ENCODE measurements around the gene RAD51B. TPM values are rescaled to one million over a fixed set of nuclear protein-coding genes. Genes with fewer than 3 reads are reported as not detected.

RAD51B gene
- total RNA-seq, 1 experiment from 2014 or later = 20.0 TPM

DNA sequence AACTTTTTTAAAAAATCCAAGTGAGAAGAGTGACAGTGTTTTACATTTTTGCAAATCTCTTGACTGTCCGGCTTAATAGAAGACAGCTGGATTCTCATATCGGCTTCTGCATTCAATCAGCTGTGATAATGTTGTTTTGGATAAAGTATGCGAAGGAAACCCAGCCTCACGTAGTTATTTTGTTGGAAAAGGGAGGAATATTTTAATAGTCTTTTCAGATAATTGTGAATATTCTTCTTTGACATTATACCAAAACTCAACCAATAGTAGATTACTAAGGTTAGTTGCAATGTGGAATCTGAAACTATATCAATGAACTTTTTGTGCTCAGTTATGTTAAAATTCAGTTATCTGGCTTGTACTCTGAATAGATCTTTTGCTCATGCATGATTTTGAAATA is 696.8 kb downstream of the RAD51B start:
- Histone ChIP-seq H3K4me3 (replicated peaks in 1 of 2; ENCODE audit: low read depth in 1 of 2, low read length in 2 of 2) (no peak overlapping the region), H3K4me1 (ENCODE audit: control insufficient read depth in 1 of 2, insufficient read depth in 2 of 2, low read length in 2 of 2) (peaks cover 47 to 59% of the 10 kb centered on the region in 2 experiments), H3K27me3 (ENCODE audit: insufficient read depth, low read length) (no peaks in the 10 kb centered on the region), H3K9me2 (ENCODE audit: insufficient read depth) (no peaks in the 10 kb centered on the region), H3K9ac (ENCODE audit: low read length) (no peak overlapping the region), H2AFZ (ENCODE audit: low read depth, low read length, poor library complexity, severe bottlenecking) (no peak overlapping the region), H3K36me3 (ENCODE audit: control insufficient read depth in 1 of 2, insufficient read depth in 2 of 2, low read length in 2 of 2) (no peaks in the 10 kb centered on the region), H3K4me2 (ENCODE audit: low read length) (no peak overlapping the region), H4K20me1 (ENCODE audit: insufficient read depth) (no peaks in the 10 kb centered on the region), H3K27ac (ENCODE audit: low read depth, low read length) (no peak overlapping the region), H3K79me2 (ENCODE audit: insufficient read depth, low read length) (no peaks in the 10 kb centered on the region), H3K9me3 (ENCODE audit: control insufficient read depth in 1 of 2, insufficient read depth in 1 of 2, low read depth in 1 of 2, low read length in 2 of 2) (no peaks in the 10 kb centered on the region)
- DNase-seq (ENCODE audit: low read depth, low spot score) (no peak), ATAC-seq (no peak)
- ChIA-PET RAD21 (ENCODE audit: low non-redundant PET in 1 of 2, low total read pairs in 2 of 2, uncharacterized antibody in 2 of 2, unreplicated experiment in 2 of 2) (no interaction called here), CTCF (no interaction called here), POLR2A (no interaction called here)
- TF ChIP-seq ELF1 (IDR thresholded peaks at IDR 0.05; ENCODE audit: borderline replicate concordance, low read depth) (no peak), ZNF274 (IDR thresholded peaks at IDR 0.05; ENCODE audit: low read depth, low read length) (no peak), CTCF (IDR thresholded peaks at IDR 0.05 in 2 of 3, conservative IDR thresholded peaks at IDR 0.05 in 1 of 3; ENCODE audit: borderline replicate concordance in 1 of 3, insufficient read depth in 1 of 3, low read depth in 2 of 3, low read length in 2 of 3) (no peak), TCF7L2 (IDR thresholded peaks at IDR 0.05; ENCODE audit: borderline replicate concordance, extremely low read depth, insufficient read depth, insufficient read length) (no peak), FOSL1 (IDR thresholded peaks at IDR 0.05; ENCODE audit: low read depth) (no peak), JUND (IDR thresholded peaks at IDR 0.05) (no peak), YY1 (IDR thresholded peaks at IDR 0.05; ENCODE audit: extremely low read depth, insufficient replicate concordance, low read depth, low read length) (no peak), RAD21 (IDR thresholded peaks at IDR 0.05; ENCODE audit: low read depth) (no peak), SIN3A (IDR thresholded peaks at IDR 0.05; ENCODE audit: low read depth) (no peak), SP1 (IDR thresholded peaks at IDR 0.05; ENCODE audit: low read depth) (no peak), CBX3 (IDR thresholded peaks at IDR 0.05; ENCODE audit: low read depth) (no peak), CEBPB (IDR thresholded peaks at IDR 0.05; ENCODE audit: low read depth) (no peak), ZBTB33 (IDR thresholded peaks at IDR 0.05; ENCODE audit: extremely low read depth, insufficient replicate concordance, low read length) (no peak)
- TF ChIP-seq, protein P1, sequence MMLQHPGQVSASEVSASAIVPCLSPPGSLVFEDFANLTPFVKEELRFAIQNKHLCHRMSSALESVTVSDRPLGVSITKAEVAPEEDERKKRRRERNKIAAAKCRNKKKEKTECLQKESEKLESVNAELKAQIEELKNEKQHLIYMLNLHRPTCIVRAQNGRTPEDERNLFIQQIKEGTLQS (IDR thresholded peaks at IDR 0.05) = no peak
- TF ChIP-seq, protein P2, sequence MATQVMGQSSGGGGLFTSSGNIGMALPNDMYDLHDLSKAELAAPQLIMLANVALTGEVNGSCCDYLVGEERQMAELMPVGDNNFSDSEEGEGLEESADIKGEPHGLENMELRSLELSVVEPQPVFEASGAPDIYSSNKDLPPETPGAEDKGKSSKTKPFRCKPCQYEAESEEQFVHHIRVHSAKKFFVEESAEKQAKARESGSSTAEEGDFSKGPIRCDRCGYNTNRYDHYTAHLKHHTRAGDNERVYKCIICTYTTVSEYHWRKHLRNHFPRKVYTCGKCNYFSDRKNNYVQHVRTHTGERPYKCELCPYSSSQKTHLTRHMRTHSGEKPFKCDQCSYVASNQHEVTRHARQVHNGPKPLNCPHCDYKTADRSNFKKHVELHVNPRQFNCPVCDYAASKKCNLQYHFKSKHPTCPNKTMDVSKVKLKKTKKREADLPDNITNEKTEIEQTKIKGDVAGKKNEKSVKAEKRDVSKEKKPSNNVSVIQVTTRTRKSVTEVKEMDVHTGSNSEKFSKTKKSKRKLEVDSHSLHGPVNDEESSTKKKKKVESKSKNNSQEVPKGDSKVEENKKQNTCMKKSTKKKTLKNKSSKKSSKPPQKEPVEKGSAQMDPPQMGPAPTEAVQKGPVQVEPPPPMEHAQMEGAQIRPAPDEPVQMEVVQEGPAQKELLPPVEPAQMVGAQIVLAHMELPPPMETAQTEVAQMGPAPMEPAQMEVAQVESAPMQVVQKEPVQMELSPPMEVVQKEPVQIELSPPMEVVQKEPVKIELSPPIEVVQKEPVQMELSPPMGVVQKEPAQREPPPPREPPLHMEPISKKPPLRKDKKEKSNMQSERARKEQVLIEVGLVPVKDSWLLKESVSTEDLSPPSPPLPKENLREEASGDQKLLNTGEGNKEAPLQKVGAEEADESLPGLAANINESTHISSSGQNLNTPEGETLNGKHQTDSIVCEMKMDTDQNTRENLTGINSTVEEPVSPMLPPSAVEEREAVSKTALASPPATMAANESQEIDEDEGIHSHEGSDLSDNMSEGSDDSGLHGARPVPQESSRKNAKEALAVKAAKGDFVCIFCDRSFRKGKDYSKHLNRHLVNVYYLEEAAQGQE (IDR thresholded peaks at IDR 0.05; ENCODE audit: low read depth) = no peak
- intact Hi-C loops (cut with micrococcal nuclease) = no loop called here
- BruUV-seq (replicated peaks) = no TSS peak

Measured in HCT116 (cell line).